Occipital lobe (tissue), 3 donors: Measurements from ENCODE around the gene LMBRD2. TPM values are rescaled to one million over a fixed set of nuclear protein-coding genes. Genes with fewer than 3 reads are reported as not detected.
A peak's percentile ranks its signal among the peaks of the same experiment; 100 is the strongest.

Experiments
- DNase-seq: peaks from one replicate; lab custom pipeline; 2025; lab: John Stamatoyannopoulos, UW
- small RNA-seq: library from RNA; depleted of rRNA; stranded (forward); fragments of <200 nt; gene quantifications from one replicate; pipeline ENCODE3, GENCODE V24; 2014
- total RNA-seq: library from RNA; depleted of rRNA; stranded (reverse); fragments of >200 nt; gene quantifications from one replicate; pipeline ENCODE4 v1.2.3, GENCODE V29; 2014

Gene LMBRD2
- total RNA-seq, 1 donor from 2014 or later = 85.8 TPM

DNA sequence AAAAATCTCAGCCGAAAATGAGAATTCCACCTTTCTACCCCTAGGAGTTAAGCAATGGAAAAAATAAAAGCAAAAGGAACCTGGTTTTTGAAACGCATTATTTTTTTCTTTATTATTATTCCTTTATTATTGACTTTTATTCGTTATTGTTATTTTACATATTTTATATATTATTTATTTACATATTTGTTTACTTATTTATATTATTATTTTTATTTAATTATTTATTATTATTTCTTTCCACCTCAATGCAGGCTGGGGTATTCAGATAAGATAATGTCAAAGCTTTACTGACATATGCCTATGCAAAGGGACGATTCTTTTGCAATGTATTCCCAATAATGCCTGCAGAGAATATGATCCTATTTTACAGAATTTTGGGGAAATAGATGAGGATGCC, 101.7 kb downstream of the LMBRD2 start:
- no peak for DNase-seq

Small RNA genes within 50 kb of the gene (small RNA-seq; reads per million reads assigned to genes)
- gene AC016612.1 (not detected), gene MIR580 (0.55 reads per million, percentile 54 among the genes with 10 or more reads in this experiment), gene RNU6-1305P (not detected)

Other genes with a start within 250 kb of the LMBRD2 start
- gene CAPSL, start 213.3 kb downstream of the LMBRD2 start, total RNA-seq = not detected
- not detected for gene UGT3A1, start 160.5 kb downstream of the LMBRD2 start, total RNA-seq
- 0.16 TPM for gene UGT3A2, start 85.0 kb downstream of the LMBRD2 start, total RNA-seq
- gene SKP2, start 224 bp upstream of the LMBRD2 start, total RNA-seq = 19.8 TPM
- 116 TPM for gene NADK2, start 90.0 kb upstream of the LMBRD2 start, total RNA-seq
- gene RANBP3L, start 150.0 kb upstream of the LMBRD2 start, total RNA-seq = 14.7 TPM